ENCODE data around the gene ZBED4.

DNA sequence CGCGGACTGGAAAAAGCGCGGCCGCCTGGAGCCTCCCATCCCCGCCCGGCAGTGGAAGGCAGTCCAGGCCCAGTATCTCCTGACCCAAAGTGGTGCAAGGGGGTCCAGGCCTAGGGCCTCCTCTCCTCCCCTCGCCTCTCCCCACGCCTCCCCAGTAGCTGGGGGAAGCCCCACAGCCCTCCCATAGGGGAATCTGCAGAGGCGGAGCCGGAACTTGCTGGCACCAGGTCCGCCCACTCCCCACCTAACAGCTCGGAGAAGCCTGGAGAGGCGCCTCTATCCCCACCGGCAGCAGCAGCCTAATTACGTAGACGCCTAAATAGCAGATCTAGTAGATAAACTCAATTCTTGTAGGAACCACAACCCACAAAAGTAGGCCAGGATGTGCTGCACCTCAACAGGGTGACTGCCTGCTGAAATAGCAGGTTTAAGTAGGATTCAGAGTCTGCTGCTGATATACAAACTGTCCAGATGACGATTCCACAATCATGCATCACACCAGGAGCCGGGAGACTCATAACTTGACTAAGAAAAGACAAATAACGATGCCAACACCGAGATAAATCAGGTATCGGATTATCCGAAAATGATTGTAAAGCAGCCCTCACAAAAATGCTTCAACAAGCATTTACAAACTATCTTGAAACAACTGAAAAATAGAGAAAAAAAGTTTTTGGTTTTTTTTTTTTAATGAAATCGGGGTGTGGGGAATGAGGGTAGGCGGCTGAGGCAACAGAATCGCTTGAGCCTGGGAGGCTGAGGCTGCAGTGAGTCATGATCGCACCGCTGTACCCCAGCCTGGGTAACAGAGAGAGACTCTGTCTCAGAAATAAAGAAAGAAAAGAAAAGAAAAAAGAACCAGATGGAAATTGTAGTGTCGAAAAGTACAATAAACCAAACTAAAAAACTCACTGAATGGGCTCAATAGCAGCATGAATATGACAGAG lies 14.6 kb upstream of the ZBED4 start:
- TF ChIP-seq, protein P1, sequence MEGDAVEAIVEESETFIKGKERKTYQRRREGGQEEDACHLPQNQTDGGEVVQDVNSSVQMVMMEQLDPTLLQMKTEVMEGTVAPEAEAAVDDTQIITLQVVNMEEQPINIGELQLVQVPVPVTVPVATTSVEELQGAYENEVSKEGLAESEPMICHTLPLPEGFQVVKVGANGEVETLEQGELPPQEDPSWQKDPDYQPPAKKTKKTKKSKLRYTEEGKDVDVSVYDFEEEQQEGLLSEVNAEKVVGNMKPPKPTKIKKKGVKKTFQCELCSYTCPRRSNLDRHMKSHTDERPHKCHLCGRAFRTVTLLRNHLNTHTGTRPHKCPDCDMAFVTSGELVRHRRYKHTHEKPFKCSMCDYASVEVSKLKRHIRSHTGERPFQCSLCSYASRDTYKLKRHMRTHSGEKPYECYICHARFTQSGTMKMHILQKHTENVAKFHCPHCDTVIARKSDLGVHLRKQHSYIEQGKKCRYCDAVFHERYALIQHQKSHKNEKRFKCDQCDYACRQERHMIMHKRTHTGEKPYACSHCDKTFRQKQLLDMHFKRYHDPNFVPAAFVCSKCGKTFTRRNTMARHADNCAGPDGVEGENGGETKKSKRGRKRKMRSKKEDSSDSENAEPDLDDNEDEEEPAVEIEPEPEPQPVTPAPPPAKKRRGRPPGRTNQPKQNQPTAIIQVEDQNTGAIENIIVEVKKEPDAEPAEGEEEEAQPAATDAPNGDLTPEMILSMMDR (conservative IDR thresholded peaks at IDR 0.05; ENCODE audit: low read depth in 2 of 2), result no peak
- TF ChIP-seq EZH2phosphoT487 (IDR thresholded peaks at IDR 0.05; ENCODE audit: unreplicated experiment) (no peak), STAT1 (IDR thresholded peaks at IDR 0.05; ENCODE audit: unreplicated experiment) (no peak), POLR2AphosphoS5 (IDR thresholded peaks at IDR 0.05; ENCODE audit: low read depth) (peak; percentile 38; the same call in 1 of the 2 replicates), CREB1 (CRISPR knock-in tag; IDR thresholded peaks at IDR 0.05; ENCODE audit: low read depth) (no peak), EZH2 (IDR thresholded peaks at IDR 0.05; ENCODE audit: low read depth, unreplicated experiment) (no peak), ZNF114 (CRISPR knock-in tag; IDR thresholded peaks at IDR 0.05) (no peak), JUNB (IDR thresholded peaks at IDR 0.05; ENCODE audit: unreplicated experiment) (no peak), ZNF331 (CRISPR knock-in tag; IDR thresholded peaks at IDR 0.05; ENCODE audit: low read depth) (no peak), NANOG (IDR thresholded peaks at IDR 0.05; ENCODE audit: borderline replicate concordance) (no peak)
- TF ChIP-seq, protein P2, sequence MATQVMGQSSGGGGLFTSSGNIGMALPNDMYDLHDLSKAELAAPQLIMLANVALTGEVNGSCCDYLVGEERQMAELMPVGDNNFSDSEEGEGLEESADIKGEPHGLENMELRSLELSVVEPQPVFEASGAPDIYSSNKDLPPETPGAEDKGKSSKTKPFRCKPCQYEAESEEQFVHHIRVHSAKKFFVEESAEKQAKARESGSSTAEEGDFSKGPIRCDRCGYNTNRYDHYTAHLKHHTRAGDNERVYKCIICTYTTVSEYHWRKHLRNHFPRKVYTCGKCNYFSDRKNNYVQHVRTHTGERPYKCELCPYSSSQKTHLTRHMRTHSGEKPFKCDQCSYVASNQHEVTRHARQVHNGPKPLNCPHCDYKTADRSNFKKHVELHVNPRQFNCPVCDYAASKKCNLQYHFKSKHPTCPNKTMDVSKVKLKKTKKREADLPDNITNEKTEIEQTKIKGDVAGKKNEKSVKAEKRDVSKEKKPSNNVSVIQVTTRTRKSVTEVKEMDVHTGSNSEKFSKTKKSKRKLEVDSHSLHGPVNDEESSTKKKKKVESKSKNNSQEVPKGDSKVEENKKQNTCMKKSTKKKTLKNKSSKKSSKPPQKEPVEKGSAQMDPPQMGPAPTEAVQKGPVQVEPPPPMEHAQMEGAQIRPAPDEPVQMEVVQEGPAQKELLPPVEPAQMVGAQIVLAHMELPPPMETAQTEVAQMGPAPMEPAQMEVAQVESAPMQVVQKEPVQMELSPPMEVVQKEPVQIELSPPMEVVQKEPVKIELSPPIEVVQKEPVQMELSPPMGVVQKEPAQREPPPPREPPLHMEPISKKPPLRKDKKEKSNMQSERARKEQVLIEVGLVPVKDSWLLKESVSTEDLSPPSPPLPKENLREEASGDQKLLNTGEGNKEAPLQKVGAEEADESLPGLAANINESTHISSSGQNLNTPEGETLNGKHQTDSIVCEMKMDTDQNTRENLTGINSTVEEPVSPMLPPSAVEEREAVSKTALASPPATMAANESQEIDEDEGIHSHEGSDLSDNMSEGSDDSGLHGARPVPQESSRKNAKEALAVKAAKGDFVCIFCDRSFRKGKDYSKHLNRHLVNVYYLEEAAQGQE (IDR thresholded peaks at IDR 0.05; ENCODE audit: unreplicated experiment), result no peak
- TF ChIP-seq, protein P3, sequence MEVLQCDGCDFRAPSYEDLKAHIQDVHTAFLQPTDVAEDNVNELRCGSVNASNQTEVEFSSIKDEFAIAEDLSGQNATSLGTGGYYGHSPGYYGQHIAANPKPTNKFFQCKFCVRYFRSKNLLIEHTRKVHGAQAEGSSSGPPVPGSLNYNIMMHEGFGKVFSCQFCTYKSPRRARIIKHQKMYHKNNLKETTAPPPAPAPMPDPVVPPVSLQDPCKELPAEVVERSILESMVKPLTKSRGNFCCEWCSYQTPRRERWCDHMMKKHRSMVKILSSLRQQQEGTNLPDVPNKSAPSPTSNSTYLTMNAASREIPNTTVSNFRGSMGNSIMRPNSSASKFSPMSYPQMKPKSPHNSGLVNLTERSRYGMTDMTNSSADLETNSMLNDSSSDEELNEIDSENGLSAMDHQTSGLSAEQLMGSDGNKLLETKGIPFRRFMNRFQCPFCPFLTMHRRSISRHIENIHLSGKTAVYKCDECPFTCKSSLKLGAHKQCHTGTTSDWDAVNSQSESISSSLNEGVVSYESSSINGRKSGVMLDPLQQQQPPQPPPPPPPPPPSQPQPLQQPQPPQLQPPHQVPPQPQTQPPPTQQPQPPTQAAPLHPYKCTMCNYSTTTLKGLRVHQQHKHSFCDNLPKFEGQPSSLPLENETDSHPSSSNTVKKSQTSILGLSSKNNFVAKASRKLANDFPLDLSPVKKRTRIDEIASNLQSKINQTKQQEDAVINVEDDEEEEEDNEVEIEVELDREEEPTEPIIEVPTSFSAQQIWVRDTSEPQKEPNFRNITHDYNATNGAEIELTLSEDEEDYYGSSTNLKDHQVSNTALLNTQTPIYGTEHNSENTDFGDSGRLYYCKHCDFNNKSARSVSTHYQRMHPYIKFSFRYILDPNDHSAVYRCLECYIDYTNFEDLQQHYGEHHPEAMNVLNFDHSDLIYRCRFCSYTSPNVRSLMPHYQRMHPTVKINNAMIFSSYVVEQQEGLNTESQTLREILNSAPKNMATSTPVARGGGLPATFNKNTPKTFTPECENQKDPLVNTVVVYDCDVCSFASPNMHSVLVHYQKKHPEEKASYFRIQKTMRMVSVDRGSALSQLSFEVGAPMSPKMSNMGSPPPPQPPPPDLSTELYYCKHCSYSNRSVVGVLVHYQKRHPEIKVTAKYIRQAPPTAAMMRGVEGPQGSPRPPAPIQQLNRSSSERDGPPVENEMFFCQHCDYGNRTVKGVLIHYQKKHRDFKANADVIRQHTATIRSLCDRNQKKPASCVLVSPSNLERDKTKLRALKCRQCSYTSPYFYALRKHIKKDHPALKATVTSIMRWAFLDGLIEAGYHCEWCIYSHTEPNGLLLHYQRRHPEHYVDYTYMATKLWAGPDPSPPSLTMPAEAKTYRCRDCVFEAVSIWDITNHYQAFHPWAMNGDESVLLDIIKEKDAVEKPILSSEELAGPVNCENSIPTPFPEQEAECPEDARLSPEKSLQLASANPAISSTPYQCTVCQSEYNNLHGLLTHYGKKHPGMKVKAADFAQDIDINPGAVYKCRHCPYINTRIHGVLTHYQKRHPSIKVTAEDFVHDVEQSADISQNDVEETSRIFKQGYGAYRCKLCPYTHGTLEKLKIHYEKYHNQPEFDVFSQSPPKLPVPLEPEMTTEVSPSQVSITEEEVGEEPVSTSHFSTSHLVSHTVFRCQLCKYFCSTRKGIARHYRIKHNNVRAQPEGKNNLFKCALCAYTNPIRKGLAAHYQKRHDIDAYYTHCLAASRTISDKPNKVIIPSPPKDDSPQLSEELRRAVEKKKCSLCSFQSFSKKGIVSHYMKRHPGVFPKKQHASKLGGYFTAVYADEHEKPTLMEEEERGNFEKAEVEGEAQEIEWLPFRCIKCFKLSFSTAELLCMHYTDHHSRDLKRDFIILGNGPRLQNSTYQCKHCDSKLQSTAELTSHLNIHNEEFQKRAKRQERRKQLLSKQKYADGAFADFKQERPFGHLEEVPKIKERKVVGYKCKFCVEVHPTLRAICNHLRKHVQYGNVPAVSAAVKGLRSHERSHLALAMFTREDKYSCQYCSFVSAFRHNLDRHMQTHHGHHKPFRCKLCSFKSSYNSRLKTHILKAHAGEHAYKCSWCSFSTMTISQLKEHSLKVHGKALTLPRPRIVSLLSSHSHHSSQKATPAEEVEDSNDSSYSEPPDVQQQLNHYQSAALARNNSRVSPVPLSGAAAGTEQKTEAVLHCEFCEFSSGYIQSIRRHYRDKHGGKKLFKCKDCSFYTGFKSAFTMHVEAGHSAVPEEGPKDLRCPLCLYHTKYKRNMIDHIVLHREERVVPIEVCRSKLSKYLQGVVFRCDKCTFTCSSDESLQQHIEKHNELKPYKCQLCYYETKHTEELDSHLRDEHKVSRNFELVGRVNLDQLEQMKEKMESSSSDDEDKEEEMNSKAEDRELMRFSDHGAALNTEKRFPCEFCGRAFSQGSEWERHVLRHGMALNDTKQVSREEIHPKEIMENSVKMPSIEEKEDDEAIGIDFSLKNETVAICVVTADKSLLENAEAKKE (CRISPR knock-in tag; IDR thresholded peaks at IDR 0.05), result no peak
- TF ChIP-seq, protein P4, sequence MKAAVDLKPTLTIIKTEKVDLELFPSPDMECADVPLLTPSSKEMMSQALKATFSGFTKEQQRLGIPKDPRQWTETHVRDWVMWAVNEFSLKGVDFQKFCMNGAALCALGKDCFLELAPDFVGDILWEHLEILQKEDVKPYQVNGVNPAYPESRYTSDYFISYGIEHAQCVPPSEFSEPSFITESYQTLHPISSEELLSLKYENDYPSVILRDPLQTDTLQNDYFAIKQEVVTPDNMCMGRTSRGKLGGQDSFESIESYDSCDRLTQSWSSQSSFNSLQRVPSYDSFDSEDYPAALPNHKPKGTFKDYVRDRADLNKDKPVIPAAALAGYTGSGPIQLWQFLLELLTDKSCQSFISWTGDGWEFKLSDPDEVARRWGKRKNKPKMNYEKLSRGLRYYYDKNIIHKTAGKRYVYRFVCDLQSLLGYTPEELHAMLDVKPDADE (IDR thresholded peaks at IDR 0.05), result no peak
